CD4-positive, alpha-beta memory T cell (primary cell): ENCODE data around the gene RNF144A. TPM values are rescaled to one million over a fixed set of nuclear protein-coding genes. Genes with fewer than 3 reads are reported as not detected.

Source experiments
- CTCF ChIA-PET: fragments of 350-600 bp; sonication (Branson Sonifier 250); formaldehyde crosslinking; loops from one replicate; lab custom pipeline; 2021; ENCODE audit warnings: inconsistent platforms; ENCODE audit not compliant: partially characterized antibody; lab: Charles Lee
- POLR2A ChIA-PET: fragments of 350-600 bp; sonication (Branson Sonifier 250); formaldehyde crosslinking; loops from one replicate; lab custom pipeline; 2021; ENCODE audit not compliant: partially characterized antibody; lab: Charles Lee
- DNase-seq, 5 donors: peaks; one replicate each; pipeline versions ENCODE4 v3.0.0 to v3.0.0-alpha.2; 2020 to 2022; ENCODE audit warnings: mixed read lengths in 1 of 5
- H3K27ac ChIP-seq: one replicate; pipeline ENCODE4 v1.7.0; 2013; ENCODE audit warnings: low read depth, low read length
- H3K27me3 ChIP-seq: 2 replicates; pipeline ENCODE4 v1.7.0; 2013; ENCODE audit warnings: mild to moderate bottlenecking, low read length, moderate library complexity; ENCODE audit not compliant: insufficient read depth
- H3K36me3 ChIP-seq: 2 replicates; pipeline ENCODE4 v1.7.0; 2013; ENCODE audit warnings: mild to moderate bottlenecking, low read length, moderate library complexity; ENCODE audit not compliant: insufficient read depth
- H3K4me1 ChIP-seq: 2 replicates; pipeline ENCODE4 v1.7.0; 2013; ENCODE audit warnings: mild to moderate bottlenecking, low read length, moderate library complexity; ENCODE audit not compliant: insufficient read depth
- H3K4me3 ChIP-seq, 2 donors: one replicate each; pipeline ENCODE4 v1.7.0; 2013; ENCODE audit warnings: low read length in 2 of 2, mild to moderate bottlenecking in 1 of 2
- H3K9me3 ChIP-seq, 2 donors: one replicate each; pipeline ENCODE4 v1.7.0; 2013; ENCODE audit warnings: low read length in 2 of 2, control low read depth in 1 of 2; ENCODE audit not compliant: control insufficient read depth in 1 of 2
- H3K27ac Mint-ChIP-seq, 7 donors: one replicate each; pipeline ENCODE4 v1.8.0; 2020 to 2021; ENCODE audit warnings: mixed read lengths in 7 of 7, mild to moderate bottlenecking in 6 of 7, inconsistent platforms in 3 of 7, moderate library complexity in 3 of 7
- H3K27me3 Mint-ChIP-seq, 2 donors: one replicate each; pipeline ENCODE4 v1.8.0; 2020 to 2021; ENCODE audit warnings: mixed read lengths in 2 of 2
- H3K36me3 Mint-ChIP-seq, 2 donors: one replicate each; pipeline ENCODE4 v1.8.0; 2020 to 2021; ENCODE audit warnings: mixed read lengths in 2 of 2, inconsistent platforms in 1 of 2, mild to moderate bottlenecking in 1 of 2
- H3K4me1 Mint-ChIP-seq, 4 donors: one replicate each; pipeline ENCODE4 v1.8.0; 2020 to 2021; ENCODE audit warnings: mixed read lengths in 4 of 4, mild to moderate bottlenecking in 1 of 4
- H3K4me3 Mint-ChIP-seq, 8 donors: one replicate each; pipeline ENCODE4 v1.8.0; 2020 to 2021; ENCODE audit warnings: mixed read lengths in 8 of 8, mild to moderate bottlenecking in 7 of 8, moderate library complexity in 6 of 8, inconsistent platforms in 3 of 8
- H3K9me3 Mint-ChIP-seq, 8 donors: one replicate each; pipeline ENCODE4 v1.8.0; 2020 to 2021; ENCODE audit warnings: mixed read lengths in 8 of 8, mild to moderate bottlenecking in 5 of 8, inconsistent platforms in 3 of 8, moderate library complexity in 1 of 8
- intact Hi-C: fragments of 100-400 bp; cut with micrococcal nuclease; formaldehyde crosslinking; loops from one replicate; pipeline ENCODE4 v1.15.1; 2023
- polyA plus RNA-seq, 2 donors: library from polyadenylated mRNA; unstranded; fragments of 300-500 nt; fragmentation: Illumina TruSeq; gene quantifications; one replicate each; pipeline ENCODE4 v1.2.3, GENCODE V29; 2021
- total RNA-seq, 2 experiments: library from RNA; stranded (reverse); gene quantifications; one replicate each; pipeline ENCODE4 v1.2.3, GENCODE V29; 2021

Gene RNF144A
- total and polyA plus RNA-seq, 4 experiments from 2014 or later, result 3.9 to 41.1 (median 23.8) TPM

DNA sequence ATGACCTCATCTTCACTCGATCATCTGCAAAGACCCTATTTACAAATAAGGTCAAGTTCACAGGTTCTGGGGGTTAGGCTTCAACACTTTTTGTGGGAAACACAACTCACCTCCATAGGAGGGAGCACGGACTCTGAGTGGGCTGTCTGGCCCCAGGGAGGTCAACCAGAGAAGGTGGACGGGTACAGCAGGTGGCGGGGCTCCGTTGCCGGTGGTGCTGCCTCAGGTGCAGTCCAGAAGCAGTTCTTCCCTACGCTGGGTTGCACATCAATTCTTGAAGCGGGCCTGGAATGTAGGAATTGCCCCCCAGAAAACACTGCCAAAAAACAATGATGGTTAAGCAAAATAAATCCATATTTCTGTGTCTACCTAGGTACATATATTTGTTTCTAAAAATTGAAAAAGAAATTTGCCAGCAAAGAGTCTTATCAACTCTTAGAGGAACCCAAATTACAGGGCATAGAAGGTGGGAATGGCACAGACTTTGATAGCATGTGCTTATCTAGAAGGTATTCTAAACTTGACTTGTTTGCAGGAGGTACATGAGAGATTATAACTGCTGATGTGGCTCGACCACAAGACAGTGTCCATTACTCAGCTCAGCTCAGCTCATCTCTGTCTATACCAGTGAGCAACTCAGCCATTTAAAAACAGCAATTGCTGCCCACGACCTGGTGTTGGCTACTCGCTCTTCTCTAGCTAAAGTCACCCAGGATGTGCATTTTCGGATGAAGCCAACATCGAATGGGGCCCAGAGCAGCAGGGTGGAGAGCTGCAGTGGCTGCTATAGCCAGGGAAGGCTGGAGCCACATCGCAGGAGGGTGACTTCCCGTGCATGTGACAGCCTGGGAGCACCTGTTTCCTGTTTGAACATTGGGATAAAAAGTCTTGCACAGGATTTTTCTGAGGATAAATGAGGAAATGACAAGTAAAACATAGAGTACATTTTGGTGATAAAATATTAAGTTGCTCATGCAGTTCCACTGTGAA lies 128.7 kb downstream of the RNF144A start:
- Mint-ChIP-seq H3K27me3 (no peaks in the 10 kb centered on the region), H3K9me3 (no peaks in the 10 kb centered on the region), H3K4me1 (peaks cover 6 to 14% (median 11%) of the 10 kb centered on the region in 4 donors), H3K36me3 (peaks cover 36 to 37% of the 10 kb centered on the region in 2 donors), H3K27ac (no peak overlapping the region), H3K4me3 (no peak overlapping the region)
- no peak for DNase-seq
- Histone ChIP-seq H3K27ac (no peak overlapping the region), H3K36me3 (no peaks in the 10 kb centered on the region), H3K4me3 (no peak overlapping the region), H3K27me3 (no peaks in the 10 kb centered on the region), H3K9me3 (no peaks in the 10 kb centered on the region), H3K4me1 (no peaks in the 10 kb centered on the region)
- ChIA-PET CTCF (interaction anchor here (0.9 to 9.9 kb wide), 17 partner anchors 9 to 220 kb away, joined by 3 to 188 read pairs (median 5); no protein-coding TSS in a partner anchor), POLR2A (no interaction called here)
- intact Hi-C loops, result no loop called here

DNA sequence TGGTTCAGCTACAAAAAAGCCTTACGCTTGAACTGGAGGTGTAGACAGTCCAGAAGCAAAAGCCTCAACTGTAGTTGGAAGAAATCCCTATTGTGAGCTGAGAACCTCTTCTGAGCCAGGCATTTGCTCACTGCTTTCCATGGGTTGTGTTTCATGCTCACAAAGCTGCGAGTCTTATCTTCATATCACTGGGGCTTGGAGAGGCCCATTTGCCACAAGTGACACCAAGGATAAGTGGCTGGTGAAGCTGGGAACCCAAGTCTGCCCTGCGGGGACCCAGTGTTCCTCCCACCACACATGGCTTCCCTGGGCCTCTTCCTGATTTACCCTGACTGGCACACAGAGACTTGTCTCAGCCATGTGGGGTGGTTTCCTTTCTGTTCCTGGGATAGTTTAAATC lies 130.4 kb downstream of the RNF144A start:
- Histone ChIP-seq H3K9me3 (no peaks in the 10 kb centered on the region), H3K27ac (no peak overlapping the region), H3K4me1 (no peaks in the 10 kb centered on the region), H3K27me3 (no peaks in the 10 kb centered on the region), H3K36me3 (no peaks in the 10 kb centered on the region), H3K4me3 (no peak overlapping the region)
- Mint-ChIP-seq H3K9me3 (no peaks in the 10 kb centered on the region), H3K27me3 (no peaks in the 10 kb centered on the region), H3K27ac (no peak overlapping the region), H3K36me3 (peaks cover 23 to 29% of the 10 kb centered on the region in 2 donors), H3K4me1 (peaks cover 6 to 18% (median 11%) of the 10 kb centered on the region in 4 donors), H3K4me3 (no peak overlapping the region)
- intact Hi-C loops, result no loop called here
- no peak for DNase-seq
- ChIA-PET POLR2A (no interaction called here), CTCF (interaction anchor here (1.0 to 9.9 kb wide), 6 partner anchors 10 to 170 kb away, joined by 3 to 188 read pairs (median 4); partner anchors contain the start of gene RSAD2)

DNA sequence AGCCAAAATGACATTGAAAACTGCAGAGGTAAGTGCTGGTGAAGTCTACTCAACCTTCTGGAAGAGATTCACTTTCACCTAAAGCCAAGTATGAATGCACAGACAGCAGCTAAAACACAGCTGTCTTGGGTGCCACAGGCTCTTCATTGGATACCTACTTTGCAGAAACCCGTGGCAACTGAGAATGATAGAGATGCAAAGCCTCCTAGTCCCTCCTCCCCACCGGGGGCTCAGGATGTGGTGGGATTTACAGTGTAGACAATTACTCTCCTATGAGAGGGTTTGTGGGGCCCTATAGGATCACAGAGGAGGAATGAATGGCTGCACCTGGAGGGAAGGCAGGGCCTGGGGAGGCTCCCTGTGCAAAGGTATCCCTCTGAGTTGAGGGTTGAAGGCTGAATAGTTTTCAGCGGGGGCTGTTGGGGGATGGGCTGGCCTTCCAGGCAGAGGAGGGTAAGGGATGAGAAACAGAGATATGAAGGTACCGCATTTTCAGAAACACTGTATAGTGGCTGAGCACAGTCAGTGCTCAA lies 131.6 kb downstream of the RNF144A start:
- intact Hi-C loops, result no loop called here

DNA sequence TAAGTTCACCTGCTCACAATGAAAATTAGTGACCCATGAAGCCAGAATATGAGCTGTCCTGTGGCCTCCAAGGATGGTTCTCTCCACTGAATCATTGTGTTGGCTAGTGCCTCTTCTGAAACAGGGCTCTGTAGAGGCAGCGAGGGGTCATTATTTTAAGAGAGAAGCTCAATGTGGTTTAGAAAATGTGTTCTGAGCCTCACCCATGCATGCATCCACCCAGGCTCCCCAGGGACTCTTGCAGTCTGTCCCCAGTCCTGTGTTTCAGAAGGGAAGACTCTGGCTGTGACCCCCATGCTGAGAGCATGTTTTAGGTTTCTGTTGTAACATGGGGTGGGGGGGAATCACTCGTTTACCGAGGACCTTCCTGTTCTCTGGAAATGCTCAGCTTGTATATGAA lies 135.2 kb downstream of the RNF144A start:
- Mint-ChIP-seq H3K9me3 (no peaks in the 10 kb centered on the region), H3K27ac (no peak overlapping the region), H3K36me3 (peaks cover 5 to 12% of the 10 kb centered on the region in 2 donors), H3K27me3 (no peaks in the 10 kb centered on the region), H3K4me3 (no peak overlapping the region), H3K4me1 (peaks cover 0 to 11% (median 6%) of the 10 kb centered on the region in 4 donors)
- ChIA-PET POLR2A (no interaction called here), CTCF (interaction anchor here (1.3 kb wide), 1 partner anchor 155 kb away, joined by 4 read pairs; no protein-coding TSS in a partner anchor)
- H3K36me3 ChIP-seq, result no peaks in the 10 kb centered on the region
- H3K27ac ChIP-seq, result no peak overlapping the region
- H3K4me3 ChIP-seq, result no peak overlapping the region
- no peaks in the 10 kb centered on the region for H3K27me3 ChIP-seq
- no peak for DNase-seq
- peaks cover 21% of the 10 kb centered on the region for H3K4me1 ChIP-seq
- H3K9me3 ChIP-seq, result no peaks in the 10 kb centered on the region
- intact Hi-C loops, result no loop called here

More for the DNA sequence above, 131.6 kb downstream of the RNF144A start:
- Mint-ChIP-seq H3K27me3 (no peaks in the 10 kb centered on the region), H3K4me3 (no peak overlapping the region), H3K27ac (peak overlapping the region in 1 of 7 donors; percentile 8), H3K4me1 (peaks cover 6 to 18% (median 11%) of the 10 kb centered on the region in 4 donors), H3K36me3 (peaks cover 23 to 29% of the 10 kb centered on the region in 2 donors), H3K9me3 (no peaks in the 10 kb centered on the region)
- H3K9me3 ChIP-seq, result no peaks in the 10 kb centered on the region
- no peak overlapping the region for H3K27ac ChIP-seq
- H3K4me1 ChIP-seq, result no peaks in the 10 kb centered on the region
- ChIA-PET CTCF (interaction anchor here (1.1 to 9.9 kb wide), 4 partner anchors 9 to 154 kb away, joined by 3 to 188 read pairs (median 6); no protein-coding TSS in a partner anchor), POLR2A (no interaction called here)
- H3K36me3 ChIP-seq, result no peaks in the 10 kb centered on the region
- no peak overlapping the region for H3K4me3 ChIP-seq
- DNase-seq, result no peak
- no peaks in the 10 kb centered on the region for H3K27me3 ChIP-seq

DNA sequence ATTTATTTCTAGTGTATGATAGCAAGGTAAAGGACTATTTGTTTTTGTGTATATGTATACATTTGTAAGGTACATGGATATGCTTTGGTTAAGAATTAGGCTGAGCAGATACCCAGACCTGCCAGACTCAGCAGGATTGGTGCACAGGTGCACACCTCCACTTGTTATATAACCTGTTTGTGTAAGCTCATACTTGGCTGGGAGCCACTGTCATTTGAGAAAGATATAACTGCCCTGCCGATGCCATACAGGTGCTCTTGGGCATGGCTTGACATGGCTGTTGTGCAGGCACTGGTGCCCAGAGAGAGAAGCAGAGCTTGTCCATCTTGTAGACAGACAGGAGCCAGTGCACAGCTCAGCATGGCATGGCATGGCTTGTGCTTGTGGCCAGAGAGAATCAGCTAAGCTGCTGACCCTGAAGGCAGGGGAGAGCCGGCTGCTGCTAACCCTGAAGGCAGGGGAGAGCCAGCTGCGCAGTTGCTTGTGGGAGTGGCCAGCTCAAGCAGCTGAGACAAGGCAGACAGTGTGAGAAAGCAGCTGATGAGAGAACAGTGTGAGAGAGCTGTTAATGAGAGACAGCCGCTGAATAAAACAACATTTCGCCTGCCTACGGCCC lies 136.5 kb downstream of the RNF144A start:
- peaks cover 34% of the 10 kb centered on the region for H3K4me1 ChIP-seq
- no peak overlapping the region for H3K27ac Mint-ChIP-seq

DNA sequence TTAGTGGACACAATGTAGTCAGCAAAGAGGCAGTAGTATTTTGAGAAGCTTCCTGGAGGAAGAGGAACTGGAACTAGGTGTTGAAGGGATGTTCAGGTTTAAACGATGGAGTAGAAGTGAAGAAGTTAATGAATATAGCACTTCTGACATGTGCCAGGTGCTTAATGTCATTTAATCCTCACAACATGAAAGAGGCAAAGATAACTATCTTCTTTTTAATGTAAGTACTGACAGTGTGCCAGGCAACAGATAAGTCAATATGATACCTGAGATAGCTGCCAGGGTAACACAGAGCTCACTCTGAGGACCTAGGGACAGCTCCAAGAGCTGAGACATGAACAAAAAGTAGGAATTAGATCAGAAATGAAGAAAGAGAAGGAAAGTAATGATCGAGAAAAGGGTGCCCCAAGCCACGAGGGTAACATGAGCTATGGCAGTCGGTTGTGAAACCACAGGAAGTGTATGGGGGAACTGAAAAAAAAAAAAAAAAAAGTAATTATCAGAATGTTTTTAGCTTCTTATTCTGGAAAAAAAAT lies 140.7 kb downstream of the RNF144A start:
- Histone ChIP-seq H3K27me3 (no peaks in the 10 kb centered on the region), H3K4me3 (peak overlapping the region in 1 of 2 donors; percentile 39), H3K36me3 (no peaks in the 10 kb centered on the region), H3K27ac (peak overlapping the region; percentile 24), H3K4me1 (peaks cover 46% of the 10 kb centered on the region), H3K9me3 (no peaks in the 10 kb centered on the region)
- peaks cover 0 to 31% (median 26%) of the 10 kb centered on the region in 4 donors for H3K4me1 Mint-ChIP-seq
- CTCF ChIA-PET, result interaction anchor here (0.8 to 7.8 kb wide), 13 partner anchors 9 to 1624 kb away, joined by 3 to 74 read pairs (median 4); partner anchors contain the start of genes CMPK2 and ID2
- H3K27ac Mint-ChIP-seq, result peak overlapping the region in 6 of 7 donors; percentile 86 to 95 (median 92)
- H3K9me3 Mint-ChIP-seq, result peaks cover 0 to 3% (median 2%) of the 10 kb centered on the region in 8 donors
- peaks cover 4 to 13% of the 10 kb centered on the region in 2 donors for H3K36me3 Mint-ChIP-seq
- intact Hi-C loops, result no loop called here
- POLR2A ChIA-PET, result interaction anchor here (1.1 to 1.7 kb wide), 4 partner anchors 14 to 192 kb away, joined by 3 to 4 read pairs (median 4); no protein-coding TSS in a partner anchor
- no peaks in the 10 kb centered on the region for H3K27me3 Mint-ChIP-seq
- peak overlapping the region; percentile 63 to 88 (median 82) for H3K4me3 Mint-ChIP-seq
- DNase-seq, result peak in 4 of 5 donors; percentile 38 to 54 (median 40)

More for the DNA sequence above, 136.5 kb downstream of the RNF144A start:
- ChIA-PET POLR2A (no interaction called here), CTCF (interaction anchor here (1.1 to 2.5 kb wide), 3 partner anchors 7 to 157 kb away, joined by 3 to 24 read pairs (median 5); no protein-coding TSS in a partner anchor)
- no peak for DNase-seq
- no peaks in the 10 kb centered on the region for H3K9me3 Mint-ChIP-seq
- no peaks in the 10 kb centered on the region for H3K9me3 ChIP-seq
- H3K36me3 ChIP-seq, result no peaks in the 10 kb centered on the region
- peaks cover 0 to 17% (median 11%) of the 10 kb centered on the region in 4 donors for H3K4me1 Mint-ChIP-seq
- no peak overlapping the region for H3K4me3 ChIP-seq
- H3K27me3 ChIP-seq, result no peaks in the 10 kb centered on the region
- peaks cover 2 to 6% of the 10 kb centered on the region in 2 donors for H3K36me3 Mint-ChIP-seq
- no peaks in the 10 kb centered on the region for H3K27me3 Mint-ChIP-seq
- no peak overlapping the region for H3K27ac ChIP-seq
- no peak overlapping the region for H3K4me3 Mint-ChIP-seq
- intact Hi-C loops, result no loop called here
